ENCODE results near the gene LRRC53. TPM values are rescaled to one million over a fixed set of nuclear protein-coding genes. Genes with fewer than 3 reads are reported as not detected.

LRRC53 gene
- total and polyA plus RNA-seq, 2 experiments from 2014 or later = not detected

DNA sequence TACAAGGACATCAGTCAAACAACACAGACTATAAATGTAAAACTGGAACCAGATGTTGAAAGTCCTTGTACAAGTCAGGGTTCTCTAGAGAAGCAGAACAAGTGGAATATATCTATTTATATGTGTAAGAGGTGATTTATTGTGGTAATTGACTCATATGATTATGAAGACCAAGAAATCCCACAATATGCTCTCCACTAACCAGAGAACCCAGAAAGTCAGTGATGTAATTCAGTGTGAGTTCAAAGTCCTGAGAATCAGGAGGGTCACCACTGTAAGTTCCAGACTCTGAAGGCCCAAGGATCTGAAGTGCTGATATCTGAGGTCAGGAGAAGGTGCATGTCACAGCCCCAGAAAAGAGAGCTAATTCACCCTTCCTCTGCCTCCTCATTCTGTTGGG, 57.0 kb downstream of the LRRC53 start:
- Histone ChIP-seq H3F3A (replicated peaks; ENCODE audit: low read depth) (no peaks in the 10 kb centered on the region), H3K9me2 (ENCODE audit: insufficient read depth) (no peaks in the 10 kb centered on the region), H3K79me2 (replicated peaks; ENCODE audit: insufficient read depth) (no peaks in the 10 kb centered on the region), H3K27ac (ENCODE audit: low read depth) (no peak overlapping the region), H3K4me1 (ENCODE audit: insufficient read depth) (no peaks in the 10 kb centered on the region), H2AFZ (no peak overlapping the region), H3K36me3 (ENCODE audit: insufficient read depth) (no peaks in the 10 kb centered on the region), H3K4me2 (no peak overlapping the region), H4K20me1 (replicated peaks; ENCODE audit: insufficient read depth) (no peaks in the 10 kb centered on the region), H3K4me3 (no peak overlapping the region), H3K27me3 (ENCODE audit: insufficient read depth) (no peaks in the 10 kb centered on the region)
- H3K9me3 Mint-ChIP-seq = peaks cover 3% of the 10 kb centered on the region; the same call in 1 of the 3 replicates
- ATAC-seq (no peak), DNase-seq (ENCODE audit: low spot score) (no peak)
- H3K36me3 Mint-ChIP-seq (ENCODE audit: low read depth) = no peaks in the 10 kb centered on the region
- H3K4me1 Mint-ChIP-seq = no peaks in the 10 kb centered on the region
- no peak for TF ChIP-seq EZH2phosphoT487 (IDR thresholded peaks at IDR 0.05; ENCODE audit: unreplicated experiment)
- TF ChIP-seq ZNF331 (CRISPR knock-in tag; IDR thresholded peaks at IDR 0.05; ENCODE audit: low read depth) = no peak
- no peak for TF ChIP-seq ZNF114 (CRISPR knock-in tag; IDR thresholded peaks at IDR 0.05)
- no peak for TF ChIP-seq REST (IDR thresholded peaks at IDR 0.05; ENCODE audit: unreplicated experiment)
- TF ChIP-seq ZNF462 (CRISPR knock-in tag; IDR thresholded peaks at IDR 0.05) = no peak
- no peak for TF ChIP-seq NANOG (IDR thresholded peaks at IDR 0.05; ENCODE audit: borderline replicate concordance)
- TF ChIP-seq CTCF (conservative IDR thresholded peaks at IDR 0.05; ENCODE audit: low read depth in 2 of 2) = no peak
- H3K27me3 Mint-ChIP-seq (ENCODE audit: insufficient read depth, low read depth, poor library complexity) = no peaks in the 10 kb centered on the region
- no peak overlapping the region for H3K27ac Mint-ChIP-seq
- no peak overlapping the region for H3K4me3 Mint-ChIP-seq
